Frontal cortex (tissue), 4 donors: Measurements from ENCODE around the gene S100B. TPM values are rescaled to one million over a fixed set of nuclear protein-coding genes. Genes with fewer than 3 reads are reported as not detected.

Experiments used
- DNase-seq, 2 donors: peaks; one replicate each; pipeline ENCODE4 v3.0.0; 2012; ENCODE audit warnings: low spot score in 2 of 2
- FAIRE-seq: peaks from 2 replicates; lab custom pipeline; 2012; peaks lifted over from hg19 to GRCh38; lab: Jason Lieb, UNC
- total RNA-seq: library from RNA; depleted of rRNA; stranded (reverse); fragments of >200 nt; gene quantifications from one replicate; pipeline ENCODE4 v1.2.3, GENCODE V29; 2014
- donor health status: control.
- donor health status: control.
- donor health status: control.

Gene S100B
- total RNA-seq, 1 donor from 2014 or later: 6.1 TPM

DNA sequence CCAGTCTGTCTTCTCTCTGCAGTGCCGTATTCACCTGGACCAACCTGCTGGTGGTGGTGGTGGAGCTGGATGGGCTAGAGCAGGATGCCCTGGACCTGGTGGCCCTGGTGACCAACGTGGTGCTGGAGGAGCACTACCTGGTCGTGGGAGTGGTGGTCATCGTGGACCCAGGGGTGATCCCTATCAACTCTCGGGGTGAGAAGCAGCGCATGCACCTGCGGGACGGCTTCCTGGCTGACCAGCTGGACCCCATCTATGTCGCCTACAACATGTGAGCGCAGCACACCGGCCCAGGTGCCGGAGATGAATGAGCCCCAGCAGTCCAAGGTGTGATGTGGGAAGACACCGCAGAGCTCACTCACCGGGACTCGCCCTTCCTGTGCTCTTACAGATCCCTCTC lies 37.5 kb downstream of the S100B start:
- DNase-seq (peak in 1 of 2 donors; percentile 5), FAIRE-seq (no peak)

GRCh38 chr21:46564391-46564790 lies 40.5 kb downstream of the S100B start:
- peak; percentile 4 to 35 for DNase-seq
- no peak for FAIRE-seq

DNA sequence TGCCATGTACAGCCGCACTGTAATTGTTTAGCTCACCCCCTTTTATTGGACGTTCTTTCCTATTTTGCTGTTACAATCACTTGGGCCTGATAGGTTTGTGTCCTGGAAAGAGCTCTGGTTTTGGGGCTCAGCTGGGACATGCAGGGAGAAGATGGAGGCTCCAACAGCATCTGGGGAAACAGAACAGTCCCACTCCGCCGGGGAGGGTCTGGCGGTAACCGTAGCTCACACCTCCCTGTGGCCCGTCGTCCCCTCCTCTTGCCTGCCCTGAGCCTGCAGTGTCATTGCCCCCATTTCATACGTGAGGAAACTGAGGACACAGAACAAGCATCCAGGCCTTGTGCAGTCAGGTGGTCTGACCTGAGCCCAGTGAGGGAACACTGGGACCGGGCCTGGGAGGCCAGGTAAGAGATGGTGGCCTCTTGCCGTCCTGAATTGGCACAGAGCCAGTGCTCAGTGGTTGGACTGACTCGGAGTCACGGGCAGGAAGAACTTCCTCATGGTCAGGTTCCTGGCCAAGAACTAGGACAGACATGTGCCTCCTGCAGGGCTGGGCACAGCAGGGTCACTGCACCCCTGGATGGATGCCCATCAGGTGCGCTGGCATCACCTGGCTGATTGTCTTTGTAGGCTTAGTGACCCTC lies 41.8 kb downstream of the S100B start:
- no peak for FAIRE-seq
- DNase-seq: peak in 1 of 2 donors; percentile 14

- DNase-seq (peak in 1 of 2 donors; percentile 3), FAIRE-seq (no peak)
Measured at GRCh38 chr21:46562472-46562871, 42.4 kb downstream of the S100B start.

DNA sequence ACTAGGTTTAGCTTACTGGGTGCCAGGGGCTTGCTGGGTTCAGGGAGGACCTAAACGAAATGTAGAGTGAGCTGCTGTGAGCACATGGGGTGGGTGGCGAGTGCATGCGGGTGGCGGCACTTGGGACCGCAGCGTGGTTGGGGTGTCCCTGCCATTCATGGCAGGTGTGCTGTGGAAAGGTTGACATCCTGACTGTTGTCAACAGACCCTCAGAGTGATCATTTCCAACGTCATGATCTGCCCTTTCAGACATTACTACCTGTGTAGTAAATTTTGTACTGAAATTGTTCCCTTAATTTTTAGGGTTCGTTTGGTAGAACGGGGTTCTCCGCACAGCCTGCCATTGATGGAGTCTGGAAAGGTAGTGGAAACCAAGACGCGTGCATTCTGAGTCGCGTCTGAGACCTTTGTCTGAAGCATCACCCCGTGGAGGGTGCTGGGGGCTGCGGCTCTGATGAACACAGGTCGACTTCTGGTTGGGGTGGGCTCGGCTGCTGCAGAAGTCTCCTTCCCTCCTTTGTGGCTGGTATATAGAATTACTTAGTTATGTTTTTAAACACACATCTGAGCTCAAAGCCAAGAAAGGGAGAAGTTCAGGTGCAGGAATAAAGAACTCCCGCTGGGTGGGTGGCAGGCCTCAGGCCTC lies 43.3 kb downstream of the S100B start:
- DNase-seq (peak in 1 of 2 donors; percentile 1), FAIRE-seq (no peak)

DNA sequence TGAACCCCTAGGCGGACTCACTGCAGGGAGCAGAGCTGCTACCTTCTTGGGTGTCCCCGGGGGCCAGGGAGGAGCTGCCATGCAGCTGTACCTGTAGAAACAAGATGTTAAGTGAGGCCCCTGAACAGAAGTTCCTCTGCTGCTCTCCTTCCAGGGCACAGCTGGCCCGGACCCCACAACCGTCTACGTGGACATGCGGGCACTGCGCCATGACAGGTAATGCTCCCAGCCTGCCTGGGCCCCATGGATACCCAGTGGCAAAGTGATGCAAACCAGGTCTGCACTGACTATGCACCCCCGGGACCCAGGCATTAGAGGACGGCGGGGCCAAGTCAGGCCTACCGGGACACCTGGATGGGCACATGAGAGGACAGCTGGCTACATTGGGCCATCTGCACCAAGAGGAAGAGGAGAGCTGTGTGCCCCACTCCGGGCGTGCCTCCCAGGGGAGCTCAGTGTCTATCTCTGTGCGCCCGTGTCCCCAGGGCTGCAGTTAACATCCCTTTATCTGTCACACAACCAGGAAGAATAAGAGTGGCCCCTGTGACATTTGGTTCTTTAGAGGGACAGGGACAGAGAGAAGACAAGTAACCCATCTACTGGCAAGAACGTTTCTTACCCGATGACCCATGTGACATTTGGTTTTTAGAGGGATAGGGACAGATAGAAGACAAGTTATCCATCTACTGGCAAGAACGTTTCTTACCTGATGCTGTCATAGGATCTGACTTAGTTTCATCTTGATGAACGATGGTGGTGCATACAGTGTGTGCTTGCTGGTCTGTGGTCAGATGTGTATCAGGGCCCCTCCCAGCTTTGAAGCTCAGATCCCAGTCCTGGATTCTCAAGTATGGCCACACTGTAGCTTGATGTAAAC lies 44.1 kb downstream of the S100B start:
- FAIRE-seq (no peak), DNase-seq (peak in 1 of 2 donors; percentile 5)

DNA sequence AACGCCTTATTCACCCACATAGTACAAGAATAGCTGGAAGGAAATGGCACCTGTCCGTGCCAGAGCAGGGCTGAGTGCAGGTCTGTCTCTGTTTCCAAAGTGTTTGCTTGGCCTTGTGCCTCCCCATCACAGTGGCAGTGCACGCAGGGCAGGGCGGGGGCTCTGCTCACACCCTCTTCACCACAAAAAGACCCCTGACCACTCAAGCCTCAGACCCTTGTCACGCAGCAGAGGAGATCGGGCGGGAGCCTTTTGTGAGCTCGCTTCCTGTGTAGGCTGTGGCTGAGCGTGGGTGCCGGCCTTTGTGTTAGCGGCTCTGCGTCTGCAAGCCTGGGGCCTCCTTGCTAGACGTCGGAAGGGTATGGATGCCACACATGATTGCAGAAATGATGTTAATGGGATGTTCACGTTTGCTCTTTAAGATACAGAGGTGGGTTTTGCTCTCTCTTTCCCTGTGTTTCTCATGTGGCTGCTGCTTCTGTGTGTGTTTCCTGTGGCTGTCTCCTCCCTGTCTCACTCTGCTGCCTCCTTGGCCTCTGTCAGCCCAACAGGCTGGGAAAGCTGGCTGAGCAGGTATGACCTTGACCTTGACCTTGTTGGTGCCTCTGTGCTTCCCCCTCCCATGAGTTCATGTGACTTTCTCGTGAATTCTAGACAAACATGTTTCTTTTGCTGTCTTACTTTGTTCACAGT lies 45.4 kb downstream of the S100B start:
- FAIRE-seq: no peak
- no peak for DNase-seq

DNA sequence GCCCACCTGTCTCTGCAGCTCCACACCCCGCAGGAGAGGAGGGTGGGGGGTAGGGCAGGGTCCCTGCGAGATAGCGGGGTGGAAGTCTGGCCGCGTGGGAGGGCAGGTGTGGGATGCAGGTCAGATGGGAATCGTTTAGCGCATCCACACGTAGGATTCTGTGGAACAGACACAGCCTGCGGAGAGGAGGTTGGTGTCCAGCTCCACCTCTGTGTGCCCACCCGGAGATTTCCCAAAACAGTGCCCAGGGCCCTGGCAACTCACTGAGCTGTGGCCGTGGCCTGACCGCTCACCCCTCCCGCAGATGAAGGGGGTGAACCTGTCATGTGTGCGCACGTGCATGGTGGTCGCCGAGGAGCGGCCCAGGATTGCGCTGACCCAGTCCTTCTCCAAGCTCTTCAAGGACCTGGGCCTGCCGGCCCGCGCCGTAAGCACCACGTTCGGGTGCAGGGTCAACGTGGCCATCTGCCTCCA lies 46.9 kb downstream of the S100B start:
- DNase-seq: no peak
- FAIRE-seq: no peak

DNA sequence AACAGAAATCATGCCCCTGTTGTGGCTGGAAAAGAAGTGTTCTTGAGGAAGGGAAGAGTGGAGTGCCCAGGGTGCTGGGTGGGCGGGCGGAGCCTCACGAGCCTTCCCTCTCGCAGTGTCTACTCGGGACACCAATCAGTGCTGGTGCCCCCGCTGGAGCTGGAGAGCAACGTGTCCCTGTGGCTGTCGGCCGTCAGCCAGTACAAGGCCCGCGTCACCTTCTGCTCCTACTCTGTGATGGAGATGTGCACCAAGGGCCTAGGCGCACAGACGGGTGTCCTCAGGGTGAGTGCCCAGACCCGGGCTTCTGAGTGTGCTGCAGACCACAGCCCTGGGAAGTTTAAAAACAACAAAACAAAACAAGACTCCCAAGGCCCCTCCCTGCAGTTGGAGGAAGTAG lies 47.4 kb downstream of the S100B start:
- DNase-seq: no peak
- no peak for FAIRE-seq

GRCh38 chr21:46556802-46557201 lies 48.1 kb downstream of the S100B start:
- DNase-seq (no peak), FAIRE-seq (no peak)

DNA sequence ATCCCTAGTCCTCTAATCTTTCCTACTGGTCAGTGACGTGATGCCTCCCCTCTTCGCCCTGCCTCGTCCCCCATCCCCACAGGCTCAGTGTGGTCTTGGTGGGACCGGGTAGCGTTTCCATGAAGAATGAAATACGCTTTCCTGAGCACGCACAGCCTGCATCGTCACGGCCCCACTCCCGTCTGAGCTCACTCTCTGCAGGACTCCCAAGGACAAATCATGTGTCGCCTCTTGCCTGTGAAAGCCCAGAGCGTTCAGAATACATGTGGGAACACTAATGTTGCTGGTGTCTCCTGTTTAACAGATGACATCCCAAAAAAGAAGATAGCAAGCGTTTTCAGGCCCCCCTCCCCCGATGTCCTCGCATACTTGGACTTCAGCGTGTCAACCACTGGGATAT lies 49.2 kb downstream of the S100B start:
- FAIRE-seq: no peak
- DNase-seq: no peak

- FAIRE-seq (no peak), DNase-seq (no peak)
Measured at GRCh38 chr21:46555225-46555617, 49.7 kb downstream of the S100B start.

DNA sequence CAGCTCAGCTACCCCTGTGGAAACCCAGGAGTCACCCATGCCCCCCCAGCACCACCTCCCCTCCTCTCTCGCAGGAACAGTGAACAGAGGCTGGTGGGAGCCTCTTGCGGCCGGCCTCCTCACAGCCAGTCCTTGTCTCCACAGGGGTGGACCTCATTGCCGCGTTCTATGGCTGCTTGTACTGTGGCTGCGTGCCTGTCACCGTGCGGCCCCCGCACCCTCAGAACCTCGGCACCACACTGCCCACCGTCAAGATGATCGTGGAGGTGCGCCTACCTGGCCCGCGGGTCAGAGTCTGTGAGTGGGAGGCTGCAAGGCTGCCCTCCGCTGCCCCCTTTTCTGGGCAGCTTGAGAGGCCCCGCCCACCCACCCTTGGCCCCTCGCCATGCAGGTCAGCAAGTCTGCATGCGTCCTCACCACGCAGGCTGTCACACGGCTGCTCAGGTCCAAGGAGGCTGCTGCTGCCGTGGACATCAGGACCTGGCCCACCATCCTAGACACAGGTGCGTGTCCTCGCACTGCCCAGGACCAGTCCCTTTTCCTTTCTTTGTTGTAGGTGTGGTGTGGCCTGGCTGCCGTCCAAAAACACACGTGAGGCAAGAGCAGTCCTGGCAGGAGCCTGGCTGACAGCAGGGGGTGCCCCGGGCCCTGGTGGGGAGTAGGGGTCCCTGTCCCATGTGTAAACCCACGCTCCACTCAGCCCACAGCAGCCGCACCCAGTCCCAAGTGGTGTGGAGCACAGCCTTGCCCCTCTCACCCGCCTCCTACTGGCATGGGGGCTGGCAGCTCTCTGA lies 50.3 kb downstream of the S100B start:
- FAIRE-seq (no peak), DNase-seq (no peak)

GRCh38 chr21:46553993-46554392 lies 50.9 kb downstream of the S100B start:
- DNase-seq (no peak), FAIRE-seq (no peak)

GRCh38 chr21:46552865-46553379 lies 52.0 kb downstream of the S100B start:
- FAIRE-seq: no peak
- no peak for DNase-seq

DNA sequence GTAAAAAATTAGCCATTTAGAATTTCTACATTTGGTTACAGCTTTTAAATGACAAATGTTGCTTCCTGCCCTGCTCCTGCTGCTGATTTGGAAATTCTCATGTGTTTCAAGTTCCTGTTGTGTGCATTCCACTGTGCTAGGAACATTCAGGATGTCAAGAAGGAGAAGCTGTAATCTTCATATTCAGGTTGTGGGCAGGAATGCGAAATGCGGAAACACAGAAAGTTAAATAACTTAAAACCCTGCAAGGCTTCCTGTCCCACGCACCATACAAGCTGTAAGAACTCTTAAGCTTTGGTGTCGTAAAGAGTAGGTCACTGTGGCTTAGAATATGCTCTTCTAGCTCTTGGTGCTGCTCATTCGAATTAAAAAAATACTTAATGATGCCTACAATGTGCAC lies 52.6 kb downstream of the S100B start:
- DNase-seq (no peak), FAIRE-seq (no peak)

DNA sequence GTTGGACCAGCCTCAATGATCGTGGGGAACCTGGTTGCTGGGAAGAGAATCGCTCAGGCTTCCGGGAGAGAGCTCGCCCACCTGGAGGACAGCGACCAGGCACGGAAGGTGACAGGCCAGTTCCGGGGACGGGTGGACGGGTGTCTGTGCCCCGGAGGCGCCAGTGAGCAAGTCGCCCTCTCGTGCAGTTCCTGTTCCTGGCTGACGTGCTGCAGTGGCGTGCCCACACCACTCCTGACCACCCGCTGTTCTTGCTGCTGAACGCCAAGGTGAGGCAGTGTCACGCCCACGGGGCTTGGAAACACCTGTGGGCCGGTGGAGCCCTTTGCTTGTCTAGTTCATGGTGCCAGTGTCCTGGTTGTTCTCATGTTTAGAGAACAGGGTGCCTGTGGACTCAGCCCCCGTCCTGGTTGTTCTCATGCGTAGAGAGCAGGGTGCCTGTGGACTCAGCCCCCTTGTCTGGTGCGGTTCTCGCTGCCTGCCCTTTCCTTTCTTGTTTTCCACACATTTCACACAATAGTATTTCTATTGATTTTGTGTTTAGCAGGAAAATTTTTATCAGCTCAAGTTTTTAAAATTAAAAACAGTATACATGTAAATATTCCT lies 53.1 kb downstream of the S100B start:
- FAIRE-seq: no peak

DNA sequence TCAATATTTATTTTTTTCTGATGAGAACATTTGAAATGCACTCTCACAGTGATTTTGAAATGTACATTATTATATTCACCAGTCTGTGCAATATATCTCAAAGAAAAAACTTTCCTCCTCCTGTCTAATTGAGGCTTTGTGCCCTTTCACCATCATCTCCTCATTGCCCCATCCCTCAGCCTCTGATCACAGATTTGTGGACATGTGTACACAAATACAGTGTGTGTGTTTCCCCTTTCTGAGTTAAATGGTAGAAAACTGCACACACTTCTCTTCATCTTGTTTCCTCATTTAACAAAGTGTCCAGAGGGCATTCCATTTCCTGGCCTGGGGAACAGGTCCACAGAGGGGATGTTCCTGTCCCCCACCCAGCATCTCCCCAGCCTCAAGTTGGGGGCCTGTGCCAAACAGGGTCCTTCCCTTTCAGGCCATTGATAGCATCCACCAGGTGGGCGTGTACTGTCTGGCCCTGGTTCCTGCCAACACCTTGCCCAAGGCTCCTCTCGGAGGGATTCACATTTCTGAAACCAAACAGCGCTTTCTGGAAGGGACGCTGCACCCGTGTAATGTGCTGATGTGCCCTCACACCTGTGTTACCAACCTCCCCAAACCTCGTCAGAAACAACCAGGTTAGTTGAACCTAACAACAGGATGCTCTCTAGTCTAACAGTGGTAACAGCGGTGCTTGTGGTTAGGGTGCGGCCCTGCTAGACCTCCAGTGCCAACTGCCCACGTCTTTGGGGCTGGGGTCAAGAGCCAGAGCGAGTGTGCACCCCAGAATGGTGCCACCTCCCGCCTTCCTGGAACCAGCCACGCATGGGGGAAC lies 54.6 kb downstream of the S100B start:
- no peak for FAIRE-seq
- DNase-seq: no peak

More for the DNA sequence above, 53.1 kb downstream of the S100B start:
- no peak for DNase-seq
